Stimulated activated CD4-positive, alpha-beta T cell treated with anti-CD3 and anti-CD28 coated beads, Interleukin-2, amount 100 ng/mL, for 48 hours (primary cell): ENCODE results near the gene COL4A2.

ENCODE experiments used
- DNase-seq, 2 donors: peaks; one replicate each; pipeline ENCODE4 v3.0.0-alpha.2; 2020

The COL4A2 gene

DNA sequence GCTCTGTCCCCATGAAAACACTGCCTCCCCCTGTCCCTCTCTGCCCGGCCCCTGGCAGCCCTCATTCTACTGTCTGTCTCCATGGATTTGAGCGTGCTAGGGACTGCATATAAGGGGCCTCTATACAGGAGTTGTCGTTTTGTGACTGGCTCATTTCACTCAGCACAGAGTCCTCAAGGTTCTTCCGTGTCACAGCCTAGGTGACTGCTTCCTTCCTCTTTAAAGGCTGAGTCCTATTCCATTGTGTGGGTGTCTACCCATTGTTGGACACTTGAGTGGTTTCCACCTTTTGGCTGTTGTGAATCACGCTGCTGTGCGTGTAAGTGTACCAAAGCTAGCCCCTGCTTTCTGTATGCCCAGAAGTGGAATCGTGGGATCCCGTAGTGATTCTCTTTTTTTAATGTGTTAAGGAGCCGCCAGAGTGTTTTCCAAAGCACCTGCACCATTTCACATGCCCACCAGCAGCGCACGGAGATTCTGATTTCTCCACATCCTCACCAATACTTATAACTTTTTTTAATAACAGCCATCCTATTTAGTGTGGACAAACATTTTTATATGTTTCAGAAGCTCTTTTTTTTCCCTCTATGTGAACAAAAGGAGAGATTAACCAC, 116.7 kb downstream of the COL4A2 start:
- DNase-seq = no peak

DNA sequence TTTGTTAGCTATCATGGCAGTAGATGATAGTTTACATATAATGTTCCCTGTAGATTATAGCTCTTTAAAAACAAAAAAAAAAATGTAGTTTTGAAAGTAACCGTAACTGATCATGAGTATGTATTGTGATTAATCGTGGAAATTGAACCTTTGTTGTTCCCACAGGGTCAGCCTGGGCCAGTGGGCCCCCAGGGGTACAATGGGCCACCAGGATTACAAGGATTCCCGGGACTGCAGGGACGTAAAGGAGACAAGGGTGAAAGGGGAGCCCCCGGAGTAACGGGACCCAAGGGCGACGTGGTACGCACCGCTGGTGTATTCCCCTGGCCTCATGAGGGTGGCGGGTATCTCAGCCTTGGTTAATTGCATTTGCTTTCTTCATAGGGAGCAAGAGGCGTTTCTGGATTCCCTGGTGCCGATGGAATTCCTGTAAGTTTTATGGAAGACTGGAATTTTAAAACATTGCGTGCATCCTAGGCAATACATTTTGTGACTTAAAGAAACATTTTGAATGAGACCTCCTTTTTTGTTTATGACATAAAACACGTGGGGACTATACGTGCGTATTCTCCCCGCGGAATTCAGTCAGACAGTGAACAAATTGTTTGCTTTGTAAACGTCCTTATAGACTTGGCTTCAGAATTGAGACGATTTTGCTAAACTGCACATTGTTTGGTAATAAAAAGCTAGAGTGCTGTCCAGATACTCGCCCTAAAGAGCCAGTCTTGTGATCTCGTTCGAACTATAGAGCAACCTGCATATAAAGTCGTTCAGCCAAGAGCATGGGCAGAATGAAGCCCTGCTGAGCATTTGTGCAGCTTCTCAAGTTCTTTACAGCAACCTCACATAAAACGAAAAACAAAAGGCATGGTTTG, 117.7 kb downstream of the COL4A2 start:
- no peak for DNase-seq

DNA sequence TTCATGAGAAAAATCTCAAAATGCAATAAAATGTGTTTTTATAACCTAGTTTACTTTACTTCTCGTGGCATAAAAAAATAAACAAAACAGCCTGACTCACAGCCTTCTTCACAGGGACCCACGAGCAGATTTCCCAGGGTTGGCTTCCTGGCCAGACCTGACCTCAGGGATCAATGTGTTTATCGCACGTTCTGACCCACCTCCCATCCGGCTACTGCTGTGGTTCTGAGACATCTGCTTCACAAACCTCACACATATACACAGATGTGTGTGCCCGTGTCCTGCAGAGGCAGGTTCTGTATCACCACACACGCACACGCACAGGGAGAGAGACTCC, 118.3 kb downstream of the COL4A2 start:
- DNase-seq = no peak

DNA sequence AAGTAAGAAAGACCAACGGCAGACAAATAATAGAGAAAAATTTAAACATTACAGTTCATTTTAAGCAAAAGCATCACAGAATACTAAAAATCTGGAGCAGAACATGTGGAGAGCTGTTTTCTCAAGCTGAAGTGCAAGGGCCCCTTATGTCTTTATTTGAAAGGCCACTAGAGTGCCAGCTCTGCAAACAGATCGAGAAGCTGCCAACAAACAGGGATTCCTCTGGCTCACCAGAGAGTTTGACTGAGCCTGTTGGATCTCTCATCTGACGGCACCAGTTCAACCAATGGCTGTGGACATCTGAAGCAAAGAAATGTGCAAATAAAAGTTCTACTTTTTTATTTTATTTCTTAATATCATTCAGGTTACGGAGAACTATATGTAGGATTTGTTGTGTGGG, 119.7 kb downstream of the COL4A2 start:
- no peak for DNase-seq

DNA sequence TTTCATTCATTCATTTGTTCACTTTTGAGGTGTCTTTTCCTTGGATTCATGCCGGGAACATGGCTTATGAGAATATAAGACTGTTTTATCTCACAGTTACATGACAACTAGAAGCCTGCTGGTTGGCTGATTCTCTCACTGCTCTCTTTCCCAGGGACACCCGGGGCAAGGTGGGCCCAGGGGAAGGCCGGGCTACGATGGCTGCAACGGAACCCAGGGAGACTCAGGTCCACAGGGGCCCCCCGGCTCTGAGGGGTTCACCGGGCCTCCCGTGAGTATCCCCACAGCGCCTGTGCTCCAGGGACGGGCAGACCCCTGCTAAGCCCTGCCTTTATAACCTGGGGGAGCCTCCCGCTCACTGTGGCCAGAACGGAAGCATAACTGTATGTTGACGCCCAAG, 121.2 kb downstream of the COL4A2 start:
- DNase-seq = no peak

- no peak for DNase-seq
These were observed 123.6 kb downstream of the COL4A2 start for GRCh38 chr13:110430391-110431336.

DNA sequence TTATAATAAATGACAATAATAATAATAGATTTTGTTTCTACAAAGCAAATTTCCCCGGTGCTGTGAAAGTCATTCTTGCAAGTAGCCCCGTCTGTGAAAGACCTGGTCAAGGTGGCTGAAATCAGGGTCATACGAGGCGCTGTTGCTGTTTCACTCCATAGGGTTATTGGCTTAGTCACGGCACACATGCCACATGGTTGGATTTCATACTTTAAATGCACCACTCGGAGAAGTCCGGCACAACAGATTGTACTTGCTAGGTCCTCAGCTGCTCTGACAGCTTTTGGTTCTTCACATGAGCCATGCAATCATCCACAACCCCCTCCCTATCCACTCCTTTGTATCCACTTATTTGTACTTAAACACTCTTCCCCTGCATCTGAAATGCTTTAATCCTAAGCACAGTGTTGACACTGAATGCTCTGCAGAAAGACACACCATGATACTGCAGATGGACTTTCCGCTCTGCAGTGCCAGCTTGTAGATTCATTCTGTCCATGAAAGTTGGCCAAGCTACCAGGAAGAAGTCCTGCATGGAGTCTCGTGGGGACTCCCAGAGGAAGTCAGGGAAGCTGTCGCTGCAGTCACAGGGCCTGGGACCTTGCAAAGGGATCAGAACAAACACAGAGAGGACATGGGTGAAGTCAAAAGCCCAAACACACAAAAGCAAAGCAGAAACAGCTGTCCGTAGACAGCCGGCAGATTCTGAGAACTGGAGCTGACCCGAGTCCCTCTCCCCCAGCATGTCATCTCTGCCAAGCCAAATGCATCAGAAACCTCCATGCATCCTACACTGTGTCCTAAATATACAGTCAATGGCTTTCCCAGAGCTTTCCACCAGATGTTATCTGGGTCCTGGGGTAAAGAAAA, 124.6 kb downstream of the COL4A2 start:
- DNase-seq = no peak

- no peak for DNase-seq
These were observed 125.4 kb downstream of the COL4A2 start for GRCh38 chr13:110432522-110432921.

GRCh38 chr13:110433014-110433413, 125.9 kb downstream of the COL4A2 start:
- no peak for DNase-seq

GRCh38 chr13:110434629-110435028, 127.5 kb downstream of the COL4A2 start:
- no peak for DNase-seq

DNA sequence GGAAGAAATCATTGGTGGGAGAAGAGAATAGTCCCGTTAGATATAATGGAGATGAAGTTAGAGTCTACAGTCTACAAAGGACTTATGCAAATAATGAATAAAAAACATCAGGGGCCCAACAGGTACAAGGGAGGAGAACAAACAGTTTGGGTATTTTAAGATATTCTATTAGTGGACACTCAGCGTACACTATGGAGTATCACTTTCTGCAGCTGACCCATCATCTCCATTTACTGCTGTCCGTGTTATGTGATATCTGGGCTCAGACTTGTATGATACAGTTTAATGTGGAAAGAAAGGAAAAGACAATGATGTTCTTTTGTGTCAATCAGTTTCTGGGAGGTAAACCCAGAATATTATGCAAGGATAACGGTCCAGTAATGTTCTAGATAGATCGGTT, 128.2 kb downstream of the COL4A2 start:
- no peak for DNase-seq

GRCh38 chr13:110436276-110436675, 129.2 kb downstream of the COL4A2 start:
- DNase-seq = no peak

DNA sequence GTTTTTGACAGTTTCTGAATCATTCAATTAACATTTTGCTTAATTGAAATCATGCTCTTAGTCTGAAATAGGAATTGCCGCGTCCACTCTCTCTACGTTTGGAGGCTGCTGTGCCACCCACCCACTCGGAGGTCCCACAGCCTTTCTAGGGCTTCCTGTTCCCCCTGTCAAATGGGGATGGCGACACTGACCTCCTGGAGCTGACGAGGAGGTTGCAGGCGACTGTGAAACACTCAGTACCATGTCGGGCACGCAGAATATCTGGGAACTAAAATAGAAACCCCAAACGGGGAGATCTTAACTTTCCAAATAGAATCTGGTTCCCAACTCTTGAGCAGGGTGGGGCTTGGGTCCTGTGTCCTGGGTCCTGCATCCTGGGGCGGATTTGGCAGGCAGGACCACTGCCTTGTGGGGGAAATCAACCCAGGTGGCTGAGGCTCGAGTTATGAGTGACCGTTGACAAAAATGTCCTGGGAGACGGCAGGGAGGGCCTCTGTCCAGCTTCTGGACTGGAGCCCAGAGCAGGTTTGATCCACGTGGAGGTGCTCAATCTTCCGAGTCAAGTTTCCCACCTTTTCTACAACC, 129.8 kb downstream of the COL4A2 start:
- DNase-seq = no peak

DNA sequence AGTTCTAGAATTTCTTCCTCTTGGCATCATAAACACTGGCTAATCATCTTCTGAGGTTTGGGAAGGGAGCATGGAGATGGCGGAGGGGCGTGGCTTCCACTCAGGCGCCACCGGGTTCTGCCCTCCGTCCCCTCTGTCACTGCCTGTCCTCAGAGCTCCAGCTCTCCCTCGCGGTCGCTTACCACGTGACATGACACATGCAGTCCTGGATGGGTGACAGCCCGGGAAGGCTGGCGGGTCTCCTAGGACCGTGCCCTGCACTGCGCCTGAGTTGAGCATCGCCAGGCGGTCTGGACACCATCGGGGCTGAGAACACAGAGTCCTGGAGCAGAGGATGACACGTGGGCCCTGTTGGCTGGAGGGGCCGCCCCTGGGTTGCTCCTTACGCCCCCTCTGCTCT, 131.1 kb downstream of the COL4A2 start:
- DNase-seq = no peak

DNA sequence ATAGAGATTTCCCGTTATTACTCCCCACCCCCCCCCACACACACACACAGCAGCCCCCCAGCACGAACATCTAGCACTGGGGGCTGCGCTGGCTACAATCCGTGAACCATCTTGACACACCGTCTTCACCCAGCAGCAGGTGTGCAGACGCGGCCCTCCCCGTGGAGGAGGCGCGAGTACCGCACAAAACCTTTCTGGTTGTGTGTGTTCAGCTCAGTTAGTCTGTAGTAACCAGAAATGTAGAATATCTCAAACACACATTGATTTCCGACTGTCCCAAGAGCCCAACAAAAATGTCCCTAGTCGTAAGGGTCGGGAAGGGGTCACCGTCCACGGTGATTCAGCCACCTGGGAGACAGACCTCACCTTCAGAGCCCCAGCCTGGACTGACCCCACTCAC, 131.7 kb downstream of the COL4A2 start:
- no peak for DNase-seq

- DNase-seq = no peak
These were observed 134.1 kb downstream of the COL4A2 start for GRCh38 chr13:110440946-110441731.

DNA sequence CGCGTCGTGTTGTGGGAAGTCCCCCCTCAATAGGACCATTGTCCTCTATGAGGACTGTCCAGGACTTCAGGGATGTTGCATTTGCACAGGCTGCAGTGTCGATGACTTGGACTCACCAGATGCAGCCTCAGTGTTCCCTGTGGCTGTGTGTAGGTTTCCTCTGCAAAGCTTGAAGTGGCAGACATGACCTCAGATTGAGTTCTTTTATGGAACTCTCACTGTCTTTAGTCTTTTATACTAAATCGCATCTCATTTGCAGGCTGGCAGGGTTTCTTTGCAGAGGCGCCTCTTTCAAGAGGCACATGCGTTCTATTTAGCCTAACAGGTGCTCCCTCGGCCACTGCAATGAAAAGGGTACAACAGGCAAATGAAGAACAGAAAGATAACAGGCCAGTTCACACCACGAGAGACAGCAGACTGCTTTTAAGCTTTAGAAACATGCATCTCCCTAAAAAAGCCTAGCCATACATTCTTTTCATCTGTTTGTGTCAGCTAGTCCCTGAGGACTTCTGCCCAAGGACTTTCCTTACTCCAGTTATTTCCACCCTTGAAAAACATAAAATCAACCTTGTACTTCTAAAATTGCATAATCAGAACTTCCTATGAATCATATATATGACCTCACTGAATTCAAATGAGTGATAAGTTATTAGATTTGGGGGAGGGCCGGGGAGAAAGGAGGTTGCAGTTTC, 136.0 kb downstream of the COL4A2 start:
- no peak for DNase-seq

DNA sequence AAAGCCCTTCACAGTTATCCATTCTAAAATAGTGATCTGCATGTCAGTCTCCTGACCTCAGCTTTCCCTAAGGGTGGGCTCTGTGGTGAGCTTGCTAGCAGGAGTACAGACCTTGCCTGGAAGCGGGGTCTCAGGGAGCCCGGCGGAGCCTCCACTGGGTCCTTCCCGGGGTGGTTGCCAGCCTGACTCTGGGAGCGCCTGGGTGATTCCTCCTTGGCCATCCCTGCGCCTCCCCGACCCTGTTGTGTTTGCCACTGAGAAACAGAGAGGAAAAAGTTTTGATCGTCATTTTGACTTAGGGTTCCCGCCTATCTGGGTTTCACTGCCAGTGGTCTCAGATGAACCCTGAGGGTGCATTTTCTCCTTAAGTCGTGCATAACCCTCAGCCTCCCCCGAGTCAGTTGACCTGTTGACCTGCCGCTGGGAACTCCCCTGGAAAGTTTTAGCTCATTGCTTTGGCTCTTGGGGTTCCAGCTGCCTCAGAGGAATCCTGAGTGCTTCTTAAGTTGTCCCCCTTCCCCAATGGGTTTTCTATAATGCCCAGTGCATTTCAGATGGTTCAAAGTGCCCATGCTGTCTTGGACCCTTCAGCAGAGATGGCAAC, 136.6 kb downstream of the COL4A2 start:
- no peak for DNase-seq

- DNase-seq = no peak
These were observed 137.2 kb downstream of the COL4A2 start for GRCh38 chr13:110444226-110444653.

- no peak for DNase-seq
These were observed 138.1 kb downstream of the COL4A2 start for GRCh38 chr13:110445183-110445582.
